ENCODE data around the gene CACYBP. TPM values are rescaled to one million over a fixed set of nuclear protein-coding genes. Genes with fewer than 3 reads are reported as not detected.

Gene CACYBP
- total and polyA plus RNA-seq, 2 donors (not counting 3 experiments of a cell fraction or from before 2014, with no cell fraction given): 29.5 to 149 TPM

DNA sequence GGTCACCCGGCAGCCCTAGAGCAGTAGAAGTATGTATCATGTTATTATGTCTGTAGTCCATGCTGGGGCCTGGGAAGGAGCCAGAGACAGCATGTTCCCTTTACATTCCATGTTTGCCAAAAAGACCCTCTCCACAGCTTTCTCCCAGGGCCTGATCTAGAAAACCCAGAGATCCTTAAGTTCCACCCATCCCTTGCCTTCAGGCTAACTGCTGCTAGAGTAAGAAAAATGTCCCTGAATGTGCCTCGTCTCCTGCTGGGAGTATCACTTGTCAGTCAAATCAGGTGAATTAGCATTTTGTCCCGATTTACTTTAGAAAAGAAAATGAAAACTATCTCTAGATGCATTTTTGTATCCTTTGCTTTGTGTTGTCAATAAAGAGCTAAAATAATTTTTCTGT is 36.7 kb downstream of the CACYBP start:
- no peak for TF ChIP-seq MYC (IDR thresholded peaks at IDR 0.05; ENCODE audit: low read depth, low read length)
- TF ChIP-seq POLR2AphosphoS5 (IDR thresholded peaks at IDR 0.05; ENCODE audit: insufficient read depth, low read depth, low read length): no peak
- no peak for TF ChIP-seq JUN (IDR thresholded peaks at IDR 0.05; ENCODE audit: borderline replicate concordance, insufficient read depth, insufficient read length, low read depth)
- TF ChIP-seq POLR2A (IDR thresholded peaks at IDR 0.05; ENCODE audit: low read depth, low read length): no peak
- no peak for TF ChIP-seq MAX (IDR thresholded peaks at IDR 0.05; ENCODE audit: insufficient read depth, insufficient read length)
- TF ChIP-seq GATA2 (IDR thresholded peaks at IDR 0.05; ENCODE audit: insufficient read depth, insufficient read length, low read depth, low read length): no peak
- no peak for TF ChIP-seq EZH2 (IDR thresholded peaks at IDR 0.05; ENCODE audit: borderline replicate concordance, low read depth, low read length, severe bottlenecking)
- TF ChIP-seq CTCF (IDR thresholded peaks at IDR 0.05; ENCODE audit: extremely low read depth in 1 of 2, insufficient read depth in 1 of 2, low read depth in 1 of 2, low read length in 2 of 2): no peak
- no peak for TF ChIP-seq FOS (IDR thresholded peaks at IDR 0.05; ENCODE audit: borderline replicate concordance, insufficient read depth, low read length)
- Histone ChIP-seq H4K20me1 (replicated peaks; ENCODE audit: control insufficient read depth, extremely low read depth, insufficient read depth, low read length) (no peaks in the 10 kb centered on the region), H3K79me2 (ENCODE audit: control insufficient read depth, insufficient read depth, low read length) (no peaks in the 10 kb centered on the region), H2AFZ (ENCODE audit: low read depth, low read length) (no peak overlapping the region), H3K4me1 (ENCODE audit: control insufficient read depth, extremely low read depth, insufficient read depth, low read length) (no peaks in the 10 kb centered on the region), H3K27ac (ENCODE audit: insufficient read depth, low read depth, low read length) (no peak overlapping the region), H3K36me3 (ENCODE audit: control insufficient read depth in 2 of 2, extremely low read depth in 1 of 2, insufficient read depth in 2 of 2, low read length in 2 of 2) (no peaks in the 10 kb centered on the region), H3K9ac (replicated peaks; ENCODE audit: extremely low read depth, insufficient read depth, low read length) (no peak overlapping the region), H3K4me3 (replicated peaks in 1 of 3; ENCODE audit: insufficient read depth in 1 of 3, low read depth in 1 of 3, low read length in 3 of 3) (no peak overlapping the region), H3K9me1 (replicated peaks; ENCODE audit: control insufficient read depth, extremely low read depth, insufficient read depth, low read length) (no peaks in the 10 kb centered on the region), H3K9me3 (replicated peaks; ENCODE audit: control insufficient read depth, insufficient read depth, low read length) (no peaks in the 10 kb centered on the region), H3K27me3 (ENCODE audit: control insufficient read depth in 2 of 2, insufficient read depth in 2 of 2, low read length in 2 of 2) (peaks cover 0 to 2% of the 10 kb centered on the region in 2 experiments), H3K4me2 (ENCODE audit: insufficient read depth, low read length) (no peak overlapping the region)
- intact Hi-C loops (cut with micrococcal nuclease) (no loop called here), dilution Hi-C loops (cut with MboI; ENCODE audit: extremely low pct_ligation_motif_present, low sequenced_read_pairs) (no loop called here)
- FAIRE-seq (no peak), DNase-seq (ENCODE audit: low read depth, low spot score) (no peak)
- ChIA-PET POLR2A (no interaction called here), CTCF (interaction anchor here (0.7 to 1.0 kb wide), 2 partner anchors 89 to 94 kb away, joined by 4 to 6 read pairs; no protein-coding TSS in a partner anchor)
- BruUV-seq (replicated peaks): no TSS peak
